ENCODE data around the gene AQP4.

AQP4 gene

DNA sequence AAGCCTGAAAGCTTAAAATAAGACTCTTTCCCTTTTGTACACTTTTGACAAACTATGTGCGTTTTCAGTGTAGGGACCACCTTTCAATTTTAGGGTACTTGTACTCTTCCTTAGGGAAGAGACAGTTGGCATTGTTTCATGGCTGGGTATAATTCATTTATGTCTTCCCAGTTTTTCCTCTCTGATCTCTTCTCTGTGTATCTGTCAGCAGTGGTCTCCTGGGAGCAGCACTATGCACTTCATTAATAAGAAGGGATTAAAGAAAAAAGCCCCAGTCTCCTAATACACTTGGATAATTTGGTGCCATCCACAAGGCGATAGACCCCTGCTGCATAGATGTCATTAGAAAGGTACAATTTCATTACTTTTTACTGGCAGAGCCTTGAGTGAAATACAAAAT, 12.1 kb downstream of the AQP4 start:
- in situ Hi-C loops (cut with MboI; ENCODE audit: low sequenced_read_pairs): loop anchor here (25.0 kb wide), 1 partner anchor 109 kb away; no protein-coding TSS in a partner anchor

DNA sequence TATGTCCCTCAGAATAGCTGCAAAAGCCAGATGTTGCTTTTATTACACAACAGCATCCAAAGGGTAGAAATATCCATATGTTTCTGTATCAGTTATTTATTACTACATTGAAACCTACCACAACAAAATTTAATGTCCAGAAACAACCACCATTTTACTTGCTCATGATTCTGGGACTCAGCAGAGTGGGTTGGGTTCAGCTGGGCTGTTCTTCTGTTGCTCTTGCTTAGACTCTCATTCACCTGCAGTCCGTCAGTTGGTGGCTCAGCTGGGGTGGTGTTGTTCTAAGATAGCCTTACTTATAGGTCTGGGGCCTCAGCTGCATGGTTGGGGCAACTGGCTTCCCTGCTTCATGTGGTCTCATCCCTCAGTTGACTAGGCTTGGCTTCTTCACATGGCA, 21.7 kb downstream of the AQP4 start:
- in situ Hi-C loops (cut with MboI; ENCODE audit: low sequenced_read_pairs): no loop called here

DNA sequence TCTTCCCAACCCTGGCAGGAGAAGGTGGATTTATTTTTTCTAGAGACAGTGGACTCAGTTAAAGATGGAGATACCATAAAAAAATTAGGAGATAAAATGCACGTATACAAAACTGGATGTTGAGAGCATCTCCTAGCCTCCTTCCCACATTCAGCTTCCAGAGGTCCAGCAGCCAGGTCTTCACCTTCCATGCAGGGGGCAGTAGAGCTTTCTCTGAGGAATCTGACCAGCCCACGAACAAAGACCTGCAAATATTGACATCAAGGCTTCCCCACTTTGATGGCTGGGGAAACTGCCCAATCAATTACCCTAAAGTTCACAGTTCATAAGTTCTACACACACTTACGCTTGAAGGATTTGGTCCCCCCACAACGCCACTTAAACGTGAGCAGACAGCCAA, 24.5 kb downstream of the AQP4 start:
- in situ Hi-C loops (cut with MboI; ENCODE audit: low sequenced_read_pairs): no loop called here

DNA sequence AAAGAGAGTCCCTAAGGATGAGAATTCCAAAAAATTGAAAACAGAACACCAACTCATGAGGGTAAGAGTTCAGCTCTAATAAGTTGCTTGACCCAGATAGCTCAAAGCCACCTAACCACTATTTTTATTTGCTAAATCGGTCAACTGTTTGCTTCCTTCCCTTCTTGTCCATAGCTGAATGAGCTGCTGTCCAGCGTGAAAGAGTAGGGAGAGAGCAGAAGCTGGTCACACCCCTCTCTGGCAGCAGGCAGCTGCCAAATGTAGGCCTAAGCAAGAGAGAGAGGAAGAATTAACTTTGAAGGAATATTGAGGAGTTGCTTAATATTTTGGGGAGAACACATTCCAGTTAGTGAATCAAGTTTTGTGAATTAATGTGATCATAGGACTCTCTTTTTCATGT, 25.9 kb downstream of the AQP4 start:
- in situ Hi-C loops (cut with MboI; ENCODE audit: low sequenced_read_pairs): no loop called here

DNA sequence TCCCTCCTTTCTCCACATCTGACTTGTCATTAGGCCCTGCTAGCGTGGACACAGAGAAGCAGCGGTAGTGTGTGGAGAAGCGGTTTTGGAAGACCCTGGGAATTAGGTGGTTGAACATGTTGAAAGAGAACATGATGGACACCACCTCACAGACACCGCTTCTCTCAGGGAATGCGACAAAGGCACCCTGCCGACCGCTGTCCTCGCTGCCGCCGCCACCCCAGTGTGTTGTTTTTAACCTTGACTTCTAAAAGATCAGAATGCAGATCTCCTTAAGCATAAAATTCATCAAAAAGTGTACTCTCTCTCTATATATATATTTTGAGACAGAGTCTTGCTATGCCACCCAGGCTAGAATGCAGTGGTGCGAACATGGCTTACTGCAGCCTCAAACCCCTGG, 33.2 kb downstream of the AQP4 start:
- in situ Hi-C loops (cut with MboI; ENCODE audit: low sequenced_read_pairs): no loop called here

DNA sequence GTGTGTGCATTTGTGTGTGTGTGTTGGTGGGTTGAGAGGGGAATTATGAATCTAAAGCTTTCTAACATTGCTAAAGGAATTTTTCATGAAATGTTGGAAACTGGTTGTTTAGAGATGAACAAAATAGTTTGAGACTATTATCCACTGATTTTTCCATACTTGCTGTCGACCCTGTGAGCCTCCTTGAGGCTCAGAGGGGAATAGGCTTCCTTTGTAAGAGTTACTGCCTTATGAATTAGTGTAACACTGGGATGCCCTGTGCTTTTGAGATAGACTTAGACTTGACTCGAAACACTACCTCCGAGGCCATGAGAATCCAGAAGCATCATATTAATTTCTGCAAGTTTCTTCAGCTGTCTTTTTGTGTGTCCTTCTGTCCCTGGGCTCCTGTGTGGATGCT, 37.9 kb downstream of the AQP4 start:
- in situ Hi-C loops (cut with MboI; ENCODE audit: low sequenced_read_pairs): no loop called here

DNA sequence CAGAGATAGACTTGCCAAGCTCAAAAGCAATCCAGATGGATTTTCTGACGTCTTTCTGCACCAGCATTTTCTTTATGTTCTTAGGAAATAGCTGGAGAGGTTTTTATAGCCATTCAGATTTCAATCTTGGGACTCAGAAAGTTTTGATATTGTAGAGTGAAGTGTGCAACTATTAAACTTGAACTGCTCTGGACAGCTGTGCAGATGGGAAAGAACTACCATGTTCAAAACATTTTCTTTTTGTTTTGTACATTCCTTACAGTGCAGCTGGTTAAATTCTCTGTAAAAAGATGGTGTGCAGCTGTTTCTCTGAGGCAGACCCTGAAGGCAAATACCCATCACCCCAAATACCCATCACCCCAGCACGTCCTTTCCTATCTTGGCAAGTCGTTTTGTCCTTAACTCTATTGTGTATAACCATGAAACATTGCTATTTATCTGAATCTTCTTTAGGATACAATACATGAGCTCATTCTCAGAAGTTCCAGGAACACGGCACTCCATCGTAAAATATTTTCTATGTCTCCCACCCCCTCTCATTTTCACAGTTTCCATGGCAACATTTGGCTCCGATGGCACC, 38.8 kb downstream of the AQP4 start:
- in situ Hi-C loops (cut with MboI; ENCODE audit: low sequenced_read_pairs): no loop called here

DNA sequence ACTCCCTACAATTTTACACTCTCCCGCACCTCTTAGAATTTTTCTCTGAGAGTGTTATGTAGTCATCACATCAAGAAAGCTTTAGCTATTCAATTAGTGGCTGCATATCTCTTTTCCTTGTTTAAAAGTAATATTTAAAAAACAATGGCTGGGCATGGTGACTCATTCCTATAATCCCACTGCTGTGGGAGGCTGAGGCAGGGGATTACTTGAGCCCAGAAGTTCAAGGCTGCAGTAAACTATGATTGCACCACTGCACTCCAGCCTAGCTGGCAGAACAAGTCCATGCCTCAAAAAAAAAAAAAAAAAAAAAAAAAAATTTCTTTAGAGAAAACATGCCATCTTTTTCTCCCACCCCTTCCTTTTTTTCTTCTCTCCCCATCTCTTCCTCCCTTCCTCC, 44.3 kb downstream of the AQP4 start:
- in situ Hi-C loops (cut with MboI; ENCODE audit: low sequenced_read_pairs): no loop called here

DNA sequence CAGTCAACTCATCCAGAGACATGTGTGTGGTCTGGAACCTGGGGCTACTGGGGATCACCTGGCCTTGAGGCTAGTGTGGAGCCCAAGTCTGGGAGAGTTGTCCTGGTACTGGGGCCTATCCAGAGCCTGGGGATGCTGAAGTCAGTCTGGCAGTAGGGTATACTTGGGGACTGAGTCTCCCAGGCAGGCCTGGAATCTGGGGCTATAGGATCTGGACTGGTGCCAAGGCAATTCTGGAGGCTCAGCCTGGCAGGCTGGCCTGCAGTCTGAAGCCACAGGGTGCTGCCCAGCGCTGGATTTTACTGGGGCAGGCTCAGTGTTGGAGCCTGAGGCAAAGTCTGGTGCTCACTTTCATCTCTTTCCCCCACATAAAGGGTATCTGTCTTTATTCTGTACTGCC, 46.5 kb downstream of the AQP4 start:
- in situ Hi-C loops (cut with MboI; ENCODE audit: low sequenced_read_pairs): no loop called here

DNA sequence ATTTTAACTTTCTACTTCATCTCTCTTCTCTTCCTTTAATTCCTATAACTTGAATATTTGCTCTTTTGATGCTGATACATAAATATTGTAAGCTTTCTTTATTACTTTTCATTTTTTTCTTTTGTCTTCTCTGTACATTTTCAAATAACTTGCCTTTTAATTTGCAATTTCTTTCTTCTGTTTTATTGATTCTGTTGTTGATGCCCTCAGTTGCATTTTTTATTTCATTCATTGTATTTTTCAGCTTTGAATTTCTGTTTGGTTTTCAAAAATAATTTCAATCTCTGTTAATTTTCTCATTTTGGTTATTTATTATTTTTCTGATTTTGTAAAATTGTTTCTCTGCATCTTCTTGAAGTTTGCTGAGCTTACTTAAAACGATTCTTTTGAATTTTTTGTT, 47.0 kb downstream of the AQP4 start:
- in situ Hi-C loops (cut with MboI; ENCODE audit: low sequenced_read_pairs): no loop called here

DNA sequence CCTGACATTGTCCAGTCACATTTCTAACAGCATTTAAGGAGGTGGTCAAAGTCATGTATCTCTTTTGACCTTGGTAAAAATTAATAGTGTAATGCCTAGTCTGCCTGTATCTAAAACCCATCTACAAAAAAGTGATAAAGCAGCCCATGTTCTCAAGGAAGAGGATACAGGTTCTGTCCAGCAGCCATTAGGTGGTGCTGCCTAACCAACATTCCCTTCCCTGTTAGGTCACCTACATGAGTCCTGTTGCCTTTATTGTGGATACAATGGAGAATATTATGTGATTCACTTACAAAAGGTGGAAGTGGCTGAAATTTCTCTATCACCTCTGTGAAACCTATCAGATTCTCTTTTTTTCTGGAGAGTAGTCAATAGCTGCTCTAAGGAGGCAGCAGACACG, 52.5 kb downstream of the AQP4 start:
- in situ Hi-C loops (cut with MboI; ENCODE audit: low sequenced_read_pairs): no loop called here

DNA sequence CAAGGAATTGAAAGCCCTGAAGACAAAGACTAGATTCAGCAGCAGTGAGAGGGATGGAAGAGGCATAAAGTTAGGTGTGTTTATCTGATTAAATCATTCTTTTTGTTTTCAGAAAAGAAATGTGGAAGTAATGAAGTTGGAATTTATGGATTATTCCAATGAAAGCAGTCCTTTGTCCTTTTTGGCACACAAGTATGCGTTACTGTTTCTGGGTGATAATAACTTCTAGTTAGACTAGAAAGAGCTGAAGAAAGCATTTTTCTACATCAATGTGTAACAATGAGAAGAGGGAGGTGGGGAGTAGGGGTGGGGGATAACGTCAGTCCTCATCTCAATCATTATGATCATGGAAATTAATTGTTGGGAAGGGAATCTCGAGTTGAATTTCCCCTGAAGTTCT, 53.0 kb downstream of the AQP4 start:
- in situ Hi-C loops (cut with MboI; ENCODE audit: low sequenced_read_pairs): no loop called here

DNA sequence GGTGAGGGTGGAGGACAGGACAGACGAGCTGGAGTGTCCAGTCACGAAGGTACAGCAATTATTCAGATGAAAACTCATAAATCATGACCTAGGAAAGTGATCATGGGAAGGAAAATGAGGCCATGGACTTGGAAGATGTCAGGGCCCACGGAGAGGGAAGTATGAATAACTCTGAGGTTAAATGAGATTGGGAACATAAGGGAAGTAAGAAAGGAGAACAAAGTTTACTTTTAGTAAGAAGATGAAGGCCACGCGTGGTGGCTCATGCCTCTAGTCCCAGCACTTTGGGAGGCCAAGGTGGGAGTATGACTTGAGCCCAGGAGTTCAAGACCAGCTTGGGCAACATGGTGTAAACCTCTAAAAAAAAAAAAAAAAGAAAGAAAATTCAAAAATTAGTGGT, 56.2 kb downstream of the AQP4 start:
- in situ Hi-C loops (cut with MboI; ENCODE audit: low sequenced_read_pairs): no loop called here

DNA sequence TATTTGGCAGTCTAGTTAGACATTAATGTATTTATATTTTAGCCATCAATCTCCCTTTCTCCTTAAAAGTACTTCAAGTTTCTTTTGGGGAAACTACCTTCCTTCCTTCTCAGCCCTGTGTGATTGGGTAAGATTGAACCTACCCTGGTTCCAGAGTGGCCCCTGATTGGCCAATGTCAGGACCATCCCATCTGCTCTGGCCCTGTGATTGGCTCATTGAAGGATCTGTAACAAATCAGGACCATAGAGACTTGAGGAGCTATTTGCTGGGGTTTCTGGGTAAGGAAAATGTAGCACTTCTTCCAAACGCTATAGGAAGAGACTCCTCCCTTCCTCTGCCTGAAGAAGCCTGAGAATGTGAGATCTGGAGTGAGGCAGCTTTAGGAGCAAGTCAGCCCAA, 59.3 kb downstream of the AQP4 start:
- in situ Hi-C loops (cut with MboI; ENCODE audit: low sequenced_read_pairs): no loop called here

DNA sequence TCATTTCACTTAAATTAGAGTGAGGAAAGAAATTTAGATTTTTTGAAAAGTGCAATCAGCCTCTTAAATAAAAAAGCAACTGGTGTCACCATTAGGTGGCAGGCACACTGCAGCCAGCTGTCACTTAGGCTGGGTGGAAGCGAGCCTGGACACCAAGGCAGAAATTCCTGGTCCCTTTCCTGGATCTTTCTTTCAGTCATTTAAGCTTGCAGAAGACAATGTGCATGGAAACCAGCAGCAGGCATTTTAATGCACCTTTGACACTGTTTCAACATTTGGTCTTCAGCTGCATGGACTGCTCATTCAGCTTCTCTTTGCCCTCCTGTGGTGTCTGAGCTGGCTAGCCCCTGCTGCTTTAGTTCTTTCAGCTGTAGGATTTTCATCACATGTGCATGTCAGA, 61.0 kb downstream of the AQP4 start:
- in situ Hi-C loops (cut with MboI; ENCODE audit: low sequenced_read_pairs): no loop called here

DNA sequence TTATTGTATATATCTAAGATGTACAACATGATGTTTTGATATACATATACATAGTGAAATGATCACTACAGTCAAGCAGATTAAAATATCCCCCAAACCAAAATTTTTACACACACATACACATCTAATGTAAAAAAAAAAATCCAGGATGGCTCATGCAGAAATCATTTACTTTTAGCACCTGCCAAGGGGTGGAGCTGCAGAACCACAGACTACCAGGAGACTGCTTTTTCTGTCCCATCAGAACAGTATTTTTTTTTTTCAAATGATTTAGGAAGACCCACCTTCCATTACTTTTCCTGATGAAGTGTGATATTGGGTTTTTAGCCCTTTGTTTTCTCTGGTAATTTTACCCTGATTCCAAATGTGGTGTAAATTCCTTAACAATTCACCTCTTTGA, 61.9 kb downstream of the AQP4 start:
- in situ Hi-C loops (cut with MboI; ENCODE audit: low sequenced_read_pairs): no loop called here

DNA sequence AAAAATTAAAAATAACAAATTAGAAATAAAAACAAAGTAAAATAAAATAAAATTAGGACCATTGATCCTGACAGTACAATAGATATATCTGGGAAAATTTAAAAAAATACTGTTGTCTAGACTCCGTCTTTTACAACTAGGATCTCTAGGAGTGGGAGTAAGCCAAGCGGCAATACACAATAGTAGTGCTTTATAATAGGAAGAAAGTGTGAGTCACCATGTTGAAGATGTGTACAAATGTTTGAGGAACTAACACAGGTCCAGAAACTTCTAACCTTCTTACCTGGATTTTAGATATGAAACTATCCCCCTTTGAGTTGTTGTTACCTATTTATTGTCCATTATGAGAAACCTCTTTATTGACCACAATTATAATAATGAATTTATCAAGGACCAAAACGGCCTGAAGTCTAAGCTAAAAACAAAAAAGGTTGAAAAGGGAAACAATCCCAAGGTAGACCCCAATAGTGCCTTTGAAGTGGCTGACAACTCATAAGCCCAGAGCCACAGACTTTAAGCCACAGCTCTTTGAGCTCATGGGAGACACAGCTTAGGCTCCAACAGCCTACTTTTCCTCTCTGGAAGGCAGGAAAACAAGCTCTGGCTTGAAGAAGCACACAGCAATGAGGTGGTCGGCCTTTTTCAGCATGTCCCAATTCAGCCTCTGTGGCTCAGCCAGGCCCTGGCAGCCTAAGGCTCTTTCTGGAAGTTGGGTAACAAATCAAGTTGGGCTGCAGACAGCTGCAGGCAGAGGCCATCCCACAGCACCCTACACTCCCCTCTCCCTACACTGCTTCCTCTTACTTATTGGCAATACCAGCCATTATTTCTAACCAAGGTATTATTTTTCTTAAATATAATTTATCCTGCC, 62.9 kb downstream of the AQP4 start:
- in situ Hi-C loops (cut with MboI; ENCODE audit: low sequenced_read_pairs): no loop called here

All from HL-60/S4 (cell line).